AG09319 (cell line): ENCODE measurements around the gene LFNG.
A peak's percentile ranks its signal among the peaks of the same experiment; 100 is the strongest.

Source experiments
- DNase-seq: peaks from one replicate; pipeline ENCODE4 v3.0.0-alpha.2; 2010; ENCODE audit warnings: low read depth; ENCODE audit errors: extremely low read depth
- CTCF ChIP-seq: IDR thresholded peaks from 2 replicates; pipeline ENCODE4 v1.5.1; 2011; ENCODE audit warnings: low read depth, mild to moderate bottlenecking, inconsistent platforms, low read length, moderate library complexity

Gene LFNG

GRCh38 chr7:2514473-2515423, 4.8 kb upstream of the LFNG start:
- DNase-seq: no peak
- no peak for TF ChIP-seq CTCF

GRCh38 chr7:2515424-2516193, 4.0 kb upstream of the LFNG start:
- no peak for DNase-seq
- TF ChIP-seq CTCF: no peak

- TF ChIP-seq CTCF: no peak
- no peak for DNase-seq
Measured at GRCh38 chr7:2516194-2516555, 3.4 kb upstream of the LFNG start.

GRCh38 chr7:2517026-2517425, 2.5 kb upstream of the LFNG start:
- no peak; the same call in 1 of the 2 replicates for TF ChIP-seq CTCF
- peak; percentile 65 for DNase-seq

GRCh38 chr7:2517678-2518507, 1.7 kb upstream of the LFNG start:
- DNase-seq: no peak
- TF ChIP-seq CTCF: no peak

GRCh38 chr7:2518737-2519118, 846 bp upstream of the LFNG start:
- no peak for DNase-seq
- TF ChIP-seq CTCF: no peak
